AG10803 (cell line): ENCODE results near the gene CNTLN.
A peak's percentile ranks its signal among the peaks of the same experiment; 100 is the strongest.

Source experiments
- DNase-seq: peaks from one replicate; pipeline ENCODE4 v3.0.0; 2010; ENCODE audit warnings: low read depth
- H3K4me3 ChIP-seq: 2 replicates; pipeline ENCODE4 v1.5.1; 2011; ENCODE audit warnings: mild to moderate bottlenecking, low read length, control low read depth
- TF ChIP-seq, protein P1 (sequence below): conservative IDR thresholded peaks from 2 replicates; pipeline ENCODE4 v1.5.1; 2011; ENCODE audit warnings: mild to moderate bottlenecking, low read length, control low read depth, inconsistent platforms

The CNTLN gene

DNA sequence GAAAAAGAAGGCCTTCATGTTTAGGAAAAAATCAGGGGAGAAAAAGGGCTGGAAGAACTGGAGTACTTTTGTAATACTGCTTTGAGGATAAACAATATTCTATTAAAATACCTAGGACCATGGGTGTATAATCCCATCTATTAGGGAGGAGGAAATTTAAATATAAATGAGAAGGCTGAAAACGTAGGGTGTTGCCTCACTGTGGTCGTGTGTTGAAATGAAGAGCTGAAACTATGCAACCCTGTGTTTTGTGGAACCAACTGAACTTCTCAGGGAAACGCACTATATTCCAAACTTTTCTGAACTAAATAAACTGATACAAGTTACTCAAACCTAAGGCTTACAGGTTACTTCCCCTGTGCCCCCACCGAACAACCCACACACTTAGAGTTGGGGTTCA is 4.5 kb upstream of the CNTLN start:
- H3K4me3 ChIP-seq = no peak overlapping the region
- DNase-seq = no peak
- TF ChIP-seq, protein P1, sequence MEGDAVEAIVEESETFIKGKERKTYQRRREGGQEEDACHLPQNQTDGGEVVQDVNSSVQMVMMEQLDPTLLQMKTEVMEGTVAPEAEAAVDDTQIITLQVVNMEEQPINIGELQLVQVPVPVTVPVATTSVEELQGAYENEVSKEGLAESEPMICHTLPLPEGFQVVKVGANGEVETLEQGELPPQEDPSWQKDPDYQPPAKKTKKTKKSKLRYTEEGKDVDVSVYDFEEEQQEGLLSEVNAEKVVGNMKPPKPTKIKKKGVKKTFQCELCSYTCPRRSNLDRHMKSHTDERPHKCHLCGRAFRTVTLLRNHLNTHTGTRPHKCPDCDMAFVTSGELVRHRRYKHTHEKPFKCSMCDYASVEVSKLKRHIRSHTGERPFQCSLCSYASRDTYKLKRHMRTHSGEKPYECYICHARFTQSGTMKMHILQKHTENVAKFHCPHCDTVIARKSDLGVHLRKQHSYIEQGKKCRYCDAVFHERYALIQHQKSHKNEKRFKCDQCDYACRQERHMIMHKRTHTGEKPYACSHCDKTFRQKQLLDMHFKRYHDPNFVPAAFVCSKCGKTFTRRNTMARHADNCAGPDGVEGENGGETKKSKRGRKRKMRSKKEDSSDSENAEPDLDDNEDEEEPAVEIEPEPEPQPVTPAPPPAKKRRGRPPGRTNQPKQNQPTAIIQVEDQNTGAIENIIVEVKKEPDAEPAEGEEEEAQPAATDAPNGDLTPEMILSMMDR = no peak

DNA sequence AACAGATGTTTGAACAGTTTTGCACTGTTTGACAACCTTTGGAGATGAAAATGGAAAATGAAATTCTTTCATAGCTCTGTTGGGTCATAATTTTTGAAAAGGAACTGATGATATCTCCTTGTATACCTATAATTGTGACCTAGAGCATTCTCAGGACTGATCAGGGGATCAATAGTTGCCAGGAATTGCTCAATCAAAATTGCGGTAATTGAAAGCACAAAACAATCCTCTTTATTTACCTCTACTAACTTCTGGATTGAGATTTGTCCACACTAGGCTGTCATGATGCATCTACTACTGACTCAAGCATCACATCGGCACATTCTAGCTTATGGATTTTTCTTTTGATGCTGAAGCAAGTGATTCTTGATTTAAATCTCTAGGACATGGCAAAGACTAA is 4.1 kb upstream of the CNTLN start:
- TF ChIP-seq, protein P1 = no peak
- no peak overlapping the region for H3K4me3 ChIP-seq
- no peak for DNase-seq

DNA sequence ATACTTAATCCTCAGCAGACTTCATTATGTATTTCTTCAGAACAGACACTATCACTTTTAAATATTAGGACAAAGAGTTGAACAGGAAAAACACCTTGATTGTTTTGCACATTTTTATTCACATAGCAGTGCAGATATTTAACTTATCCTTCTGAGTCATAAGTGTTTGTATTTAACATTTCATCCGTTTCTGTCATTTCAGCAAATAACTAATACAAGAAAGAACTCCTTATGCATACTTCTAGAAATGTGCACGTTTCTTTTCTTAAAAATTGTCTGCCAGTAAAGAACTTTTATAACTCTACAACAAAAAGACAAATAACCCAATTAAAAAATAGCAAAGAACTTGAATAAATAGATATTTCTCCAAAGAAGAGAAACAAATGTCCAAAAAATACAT is 3.3 kb upstream of the CNTLN start:
- TF ChIP-seq, protein P1 = no peak
- no peak overlapping the region for H3K4me3 ChIP-seq
- DNase-seq = no peak

DNA sequence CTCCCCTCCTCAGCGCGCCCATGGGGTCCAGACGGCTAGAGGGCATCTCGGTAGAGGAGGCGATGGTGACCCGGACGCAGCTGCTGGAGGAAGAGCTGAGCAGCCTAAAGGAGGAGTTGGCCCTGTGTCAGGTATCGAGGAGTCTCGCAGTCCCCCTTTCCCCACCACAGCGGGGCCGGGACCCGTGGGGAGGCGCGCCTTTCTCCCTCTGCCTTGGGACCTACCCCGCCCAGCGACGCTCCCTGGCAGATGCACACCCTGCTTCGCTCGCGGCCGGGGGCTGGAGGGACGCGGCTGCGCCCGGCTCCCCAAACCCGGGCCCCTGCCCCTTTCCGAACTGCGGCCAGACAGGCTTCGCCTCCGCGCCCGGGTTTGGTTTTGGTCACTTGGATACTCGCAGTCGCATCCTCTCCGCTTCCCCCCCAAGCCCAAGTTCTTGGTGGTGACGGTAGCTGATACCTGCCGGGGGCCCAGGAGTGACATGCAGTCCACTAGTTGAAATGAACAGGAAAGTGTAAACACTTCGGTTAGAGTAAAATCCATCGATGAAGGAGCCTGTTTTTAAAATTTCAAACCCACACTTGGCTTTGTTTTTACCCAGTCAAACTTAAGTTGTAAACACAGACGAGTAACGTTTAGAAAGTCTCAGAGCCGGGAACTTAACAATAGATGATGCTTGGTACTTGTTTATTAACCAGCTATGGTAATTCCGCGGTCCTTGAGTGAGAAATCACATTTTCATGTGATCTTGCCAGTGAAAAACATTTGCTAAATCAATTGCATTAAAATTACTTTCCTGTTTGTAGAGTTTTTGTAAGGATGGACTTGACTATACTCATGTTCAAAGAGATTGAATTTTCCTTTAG is 688 bp downstream of the CNTLN start:
- H3K4me3 ChIP-seq = peak overlapping the region; percentile 87
- peak; percentile 50 for DNase-seq
- TF ChIP-seq, protein P1 = no peak

DNA sequence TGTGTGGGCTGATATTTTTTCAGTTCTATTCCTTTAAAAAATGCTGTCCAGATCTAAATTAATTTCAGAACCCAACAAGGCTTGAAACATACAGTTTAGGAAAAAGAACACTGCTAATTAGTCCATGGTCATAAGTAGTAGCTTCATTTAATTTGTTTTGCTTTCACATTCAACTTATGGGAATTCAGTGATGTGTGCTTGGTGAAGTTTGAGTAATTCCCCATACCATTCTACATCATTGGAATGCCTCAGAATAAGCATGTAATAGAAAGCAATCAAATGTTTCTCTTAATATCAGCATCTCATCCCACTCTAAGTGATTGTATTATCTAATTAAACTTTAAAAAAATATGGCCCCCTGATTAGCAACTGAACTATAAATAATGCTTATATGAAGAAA is 2.7 kb downstream of the CNTLN start:
- TF ChIP-seq, protein P1 = no peak
- H3K4me3 ChIP-seq = no peak overlapping the region
- peak; percentile 35 for DNase-seq

DNA sequence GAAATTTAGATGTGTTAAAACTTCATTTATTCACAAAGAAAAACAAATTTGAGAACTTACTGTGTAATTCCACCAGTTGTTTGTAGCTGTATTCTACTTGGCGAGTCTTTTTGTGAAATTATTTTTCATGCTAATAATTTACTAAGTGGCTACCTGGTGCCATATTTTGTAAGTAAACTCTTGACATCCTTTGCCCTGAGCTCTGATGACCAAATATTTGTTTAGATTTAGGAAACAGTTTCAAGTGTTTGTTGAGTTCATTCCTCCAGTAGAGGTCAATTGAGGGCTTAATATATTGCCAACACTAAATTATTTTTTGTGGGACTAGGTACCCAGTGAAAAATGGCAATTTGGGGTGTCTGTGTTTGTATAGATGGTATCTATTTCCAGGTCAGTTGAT is 3.7 kb downstream of the CNTLN start:
- no peak overlapping the region for H3K4me3 ChIP-seq
- no peak for DNase-seq
- TF ChIP-seq, protein P1 = no peak

DNA sequence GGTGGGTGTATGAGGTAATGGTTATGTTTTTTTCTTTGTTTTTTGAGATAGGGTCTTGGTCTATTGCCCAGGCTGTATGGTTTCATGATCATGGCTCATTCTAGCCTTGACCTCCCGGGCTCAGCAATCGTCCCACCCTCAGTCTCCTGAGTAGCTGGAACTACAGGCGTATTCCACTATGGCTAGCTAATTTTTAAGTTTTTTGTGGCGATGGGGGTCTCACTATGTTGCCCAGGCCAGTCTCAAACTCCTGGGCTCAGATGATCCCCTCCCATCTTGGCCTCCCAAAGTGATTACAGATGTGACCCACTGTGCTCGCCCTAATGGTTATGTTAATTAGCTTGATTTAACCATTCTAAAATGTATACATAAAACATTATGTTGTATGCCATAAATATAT is 5.6 kb downstream of the CNTLN start:
- no peak for DNase-seq
- TF ChIP-seq, protein P1 = no peak
- no peak overlapping the region for H3K4me3 ChIP-seq
